ENCODE data around the gene LYPD4. TPM values are rescaled to one million over a fixed set of nuclear protein-coding genes. Genes with fewer than 3 reads are reported as not detected.

The LYPD4 gene
- total and polyA plus RNA-seq, 7 experiments from 2014 or later = not detected

- Histone ChIP-seq H3K4me3 (ENCODE audit: low read length) (no peak overlapping the region), H3K36me3 (ENCODE audit: control insufficient read depth in 2 of 3, insufficient read depth in 3 of 3, low read length in 3 of 3) (no peaks in the 10 kb centered on the region), H3K27ac (ENCODE audit: low read depth, low read length) (no peak overlapping the region), H3K4me1 (ENCODE audit: control insufficient read depth in 2 of 2, insufficient read depth in 2 of 2, low read length in 2 of 2) (no peaks in the 10 kb centered on the region), H3K27me3 (ENCODE audit: control insufficient read depth in 2 of 2, insufficient read depth in 2 of 2, low read length in 2 of 2) (no peaks in the 10 kb centered on the region), H3K9me3 (ENCODE audit: control insufficient read depth in 2 of 3, low read length in 3 of 3) (no peaks in the 10 kb centered on the region)
- ATAC-seq (no peak), DNase-seq (no peak)
- H3K4me3 Mint-ChIP-seq = no peak overlapping the region
- CTCF ChIA-PET = interaction anchor here (1.0 kb wide), 1 partner anchor 25 kb away, joined by 3 read pairs; no protein-coding TSS in a partner anchor
- no peak overlapping the region for H3K27ac Mint-ChIP-seq
- peaks cover 5 to 26% (median 11%) of the 10 kb centered on the region in 5 donors for H3K27me3 Mint-ChIP-seq
- intact Hi-C loops (cut with micrococcal nuclease) = no loop called here
- peaks cover 5 to 22% (median 13%) of the 10 kb centered on the region in 7 donors for H3K4me1 Mint-ChIP-seq
- POLR2A ChIA-PET = no interaction called here
- no peaks in the 10 kb centered on the region for H3K36me3 Mint-ChIP-seq
- no peaks in the 10 kb centered on the region for H3K9me3 Mint-ChIP-seq
These were observed 27.7 kb downstream of the LYPD4 start for GRCh38 chr19:41816761-41817160.

- no peak overlapping the region for H3K4me3 Mint-ChIP-seq
- no peak for DNase-seq
- Histone ChIP-seq H3K4me3 (ENCODE audit: low read length) (no peak overlapping the region), H3K36me3 (ENCODE audit: control insufficient read depth in 2 of 3, insufficient read depth in 3 of 3, low read length in 3 of 3) (no peaks in the 10 kb centered on the region), H3K27me3 (ENCODE audit: control insufficient read depth in 2 of 2, insufficient read depth in 2 of 2, low read length in 2 of 2) (no peaks in the 10 kb centered on the region), H3K27ac (ENCODE audit: low read depth, low read length) (no peak overlapping the region), H3K4me1 (ENCODE audit: control insufficient read depth in 2 of 2, insufficient read depth in 2 of 2, low read length in 2 of 2) (no peaks in the 10 kb centered on the region), H3K9me3 (ENCODE audit: control insufficient read depth in 2 of 3, low read length in 3 of 3) (no peaks in the 10 kb centered on the region)
- no peaks in the 10 kb centered on the region for H3K36me3 Mint-ChIP-seq
- peak overlapping the region in 1 of 9 donors; percentile 55 for H3K27ac Mint-ChIP-seq
- CTCF ChIA-PET = no interaction called here
- intact Hi-C loops (cut with micrococcal nuclease) = no loop called here
- no peak for ATAC-seq
- H3K27me3 Mint-ChIP-seq = peaks cover 0 to 14% (median 0%) of the 10 kb centered on the region in 5 donors
- no peaks in the 10 kb centered on the region for H3K9me3 Mint-ChIP-seq
- POLR2A ChIA-PET = interaction anchor here (0.5 kb wide), 1 partner anchor 292 kb away, joined by 3 read pairs; no protein-coding TSS in a partner anchor
- peaks cover 5 to 16% (median 13%) of the 10 kb centered on the region in 7 donors for H3K4me1 Mint-ChIP-seq
These were observed 29.2 kb downstream of the LYPD4 start for GRCh38 chr19:41815301-41815700.

GRCh38 chr19:41813911-41814310, 30.6 kb downstream of the LYPD4 start:
- Histone ChIP-seq H3K9me3 (ENCODE audit: control insufficient read depth in 2 of 3, low read length in 3 of 3) (no peaks in the 10 kb centered on the region), H3K36me3 (ENCODE audit: control insufficient read depth in 2 of 3, insufficient read depth in 3 of 3, low read length in 3 of 3) (no peaks in the 10 kb centered on the region), H3K4me1 (ENCODE audit: control insufficient read depth in 2 of 2, insufficient read depth in 2 of 2, low read length in 2 of 2) (no peaks in the 10 kb centered on the region), H3K4me3 (ENCODE audit: low read length) (no peak overlapping the region), H3K27me3 (ENCODE audit: control insufficient read depth in 2 of 2, insufficient read depth in 2 of 2, low read length in 2 of 2) (no peaks in the 10 kb centered on the region), H3K27ac (ENCODE audit: low read depth, low read length) (no peak overlapping the region)
- Mint-ChIP-seq H3K9me3 (no peaks in the 10 kb centered on the region), H3K27ac (no peak overlapping the region), H3K4me1 (peaks cover 8 to 16% (median 13%) of the 10 kb centered on the region in 7 donors), H3K27me3 (peaks cover 0 to 11% (median 0%) of the 10 kb centered on the region in 5 donors), H3K36me3 (no peaks in the 10 kb centered on the region), H3K4me3 (no peak overlapping the region)
- intact Hi-C loops (cut with micrococcal nuclease) = no loop called here
- ATAC-seq (no peak), DNase-seq (no peak)
- CTCF ChIA-PET = interaction anchor here (0.5 kb wide), 1 partner anchor 672 kb away, joined by 4 read pairs; no protein-coding TSS in a partner anchor
- POLR2A ChIA-PET = interaction anchor here (0.6 kb wide), 1 partner anchor 23 kb away, joined by 5 read pairs; no protein-coding TSS in a partner anchor

GRCh38 chr19:41811981-41812380, 32.5 kb downstream of the LYPD4 start:
- CTCF ChIA-PET = interaction anchor here (0.6 kb wide), 1 partner anchor 185 kb away, joined by 3 read pairs; no protein-coding TSS in a partner anchor
- POLR2A ChIA-PET = no interaction called here
- intact Hi-C loops (cut with micrococcal nuclease) = no loop called here

GRCh38 chr19:41811036-41811435, 33.4 kb downstream of the LYPD4 start:
- no peak overlapping the region for H3K4me3 Mint-ChIP-seq
- ChIA-PET POLR2A (no interaction called here), CTCF (no interaction called here)
- DNase-seq = no peak
- peaks cover 0 to 8% (median 4%) of the 10 kb centered on the region in 5 donors for H3K27me3 Mint-ChIP-seq
- H3K27ac Mint-ChIP-seq = no peak overlapping the region
- H3K4me1 Mint-ChIP-seq = peaks cover 9 to 20% (median 13%) of the 10 kb centered on the region in 7 donors
- Histone ChIP-seq H3K9me3 (ENCODE audit: control insufficient read depth in 2 of 3, low read length in 3 of 3) (no peaks in the 10 kb centered on the region), H3K4me3 (ENCODE audit: low read length) (no peak overlapping the region), H3K36me3 (ENCODE audit: control insufficient read depth in 2 of 3, insufficient read depth in 3 of 3, low read length in 3 of 3) (no peaks in the 10 kb centered on the region), H3K27ac (ENCODE audit: low read depth, low read length) (no peak overlapping the region), H3K4me1 (ENCODE audit: control insufficient read depth in 2 of 2, insufficient read depth in 2 of 2, low read length in 2 of 2) (no peaks in the 10 kb centered on the region), H3K27me3 (ENCODE audit: control insufficient read depth in 2 of 2, insufficient read depth in 2 of 2, low read length in 2 of 2) (no peaks in the 10 kb centered on the region)
- no peaks in the 10 kb centered on the region for H3K9me3 Mint-ChIP-seq
- peak; percentile 77 for ATAC-seq
- intact Hi-C loops (cut with micrococcal nuclease) = no loop called here
- no peaks in the 10 kb centered on the region for H3K36me3 Mint-ChIP-seq

More at GRCh38 chr19:41811981-41812380, 32.5 kb downstream of the LYPD4 start:
- H3K27me3 ChIP-seq (ENCODE audit: control insufficient read depth in 2 of 2, insufficient read depth in 2 of 2, low read length in 2 of 2) = no peaks in the 10 kb centered on the region
- no peak for DNase-seq
- no peak for ATAC-seq
- no peak overlapping the region for H3K27ac ChIP-seq (ENCODE audit: low read depth, low read length)
- peaks cover 9 to 20% (median 13%) of the 10 kb centered on the region in 7 donors for H3K4me1 Mint-ChIP-seq
- no peaks in the 10 kb centered on the region for H3K36me3 ChIP-seq (ENCODE audit: control insufficient read depth in 2 of 3, insufficient read depth in 3 of 3, low read length in 3 of 3)
- no peaks in the 10 kb centered on the region for H3K4me1 ChIP-seq (ENCODE audit: control insufficient read depth in 2 of 2, insufficient read depth in 2 of 2, low read length in 2 of 2)
- H3K4me3 ChIP-seq (ENCODE audit: low read length) = no peak overlapping the region
- H3K27ac Mint-ChIP-seq = peak overlapping the region in 1 of 9 donors; percentile 3
- peaks cover 0 to 8% (median 4%) of the 10 kb centered on the region in 5 donors for H3K27me3 Mint-ChIP-seq
- H3K4me3 Mint-ChIP-seq = no peak overlapping the region
- H3K9me3 ChIP-seq (ENCODE audit: control insufficient read depth in 2 of 3, low read length in 3 of 3) = no peaks in the 10 kb centered on the region
- H3K36me3 Mint-ChIP-seq = no peaks in the 10 kb centered on the region
- no peaks in the 10 kb centered on the region for H3K9me3 Mint-ChIP-seq

- intact Hi-C loops (cut with micrococcal nuclease) = no loop called here
- no peak overlapping the region for H3K4me3 Mint-ChIP-seq
- no peak for DNase-seq
- peaks cover 11 to 24% (median 16%) of the 10 kb centered on the region in 7 donors for H3K4me1 Mint-ChIP-seq
- H3K27ac ChIP-seq (ENCODE audit: low read depth, low read length) = no peak overlapping the region
- H3K27me3 ChIP-seq (ENCODE audit: control insufficient read depth in 2 of 2, insufficient read depth in 2 of 2, low read length in 2 of 2) = no peaks in the 10 kb centered on the region
- CTCF ChIA-PET = no interaction called here
- H3K4me1 ChIP-seq (ENCODE audit: control insufficient read depth in 2 of 2, insufficient read depth in 2 of 2, low read length in 2 of 2) = no peaks in the 10 kb centered on the region
- no peak overlapping the region for H3K4me3 ChIP-seq (ENCODE audit: low read length)
- H3K36me3 Mint-ChIP-seq = no peaks in the 10 kb centered on the region
- H3K9me3 Mint-ChIP-seq = no peaks in the 10 kb centered on the region
- POLR2A ChIA-PET = no interaction called here
- no peaks in the 10 kb centered on the region for H3K9me3 ChIP-seq (ENCODE audit: control insufficient read depth in 2 of 3, low read length in 3 of 3)
- H3K27me3 Mint-ChIP-seq = peaks cover 0 to 9% (median 5%) of the 10 kb centered on the region in 5 donors
- no peaks in the 10 kb centered on the region for H3K36me3 ChIP-seq (ENCODE audit: control insufficient read depth in 2 of 3, insufficient read depth in 3 of 3, low read length in 3 of 3)
- peak overlapping the region in 1 of 9 donors; percentile 19 for H3K27ac Mint-ChIP-seq
- ATAC-seq = no peak
These were observed 34.2 kb downstream of the LYPD4 start for GRCh38 chr19:41810301-41810700.

All from naive thymus-derived CD4-positive, alpha-beta T cell (primary cell).